GM12878 (cell line): ENCODE measurements around the gene NAGK. TPM values are rescaled to one million over a fixed set of nuclear protein-coding genes. Genes with fewer than 3 reads are reported as not detected.

Experiments used
- ATAC-seq: fragments of 200-7000 bp; cut with Tn5 transposase; 3 replicates; pipeline ENCODE4 v1.9.1; 2020; ENCODE audit warnings: mild to moderate bottlenecking, moderate library complexity
- BruUV-seq: library from RNA; stranded (reverse); fragments of 400-500 nt; replicated peaks from 2 replicates; lab custom pipeline; 2021; lab: Mats Ljungman, UMichigan
- CTCF ChIA-PET: fragments of 300-600 bp; sonication (Branson Sonifier 250); formaldehyde crosslinking; extraction: SDS; loops from one replicate; lab custom pipeline; 2021; ENCODE audit warnings: inconsistent platforms; lab: Yijun Ruan, JAX
- POLR2A ChIA-PET: fragments of 350-600 bp; formaldehyde crosslinking; extraction: SDS; loops from one replicate; lab custom pipeline; 2021; ENCODE audit warnings: inconsistent platforms; lab: Charles Lee
- RAD21 ChIA-PET: fragments of 300-600 bp; sonication (Branson Sonifier 250); formaldehyde crosslinking; loops from one replicate; lab custom pipeline; 2023; ENCODE audit warnings: antibody characterized with exemption; ENCODE audit not compliant: unreplicated experiment; lab: Charles Lee
- SMC1A ChIA-PET: fragments of 300-600 bp; sonication (Branson Sonifier 250); formaldehyde crosslinking; loops from one replicate; lab custom pipeline; 2023; ENCODE audit not compliant: unreplicated experiment, uncharacterized antibody; lab: Charles Lee
- DNase-seq: peaks from one replicate; pipeline ENCODE4 v3.0.0-alpha.2; 2011; ENCODE audit warnings: low read depth, low spot score
- FAIRE-seq: peaks from 3 replicates; lab custom pipeline; 2011; peaks lifted over from hg19 to GRCh38; lab: Jason Lieb, UNC
- H2AFZ ChIP-seq: 2 replicates; pipeline ENCODE4 v1.6.0; 2011; ENCODE audit warnings: low read depth, low read length, control low read depth; ENCODE audit not compliant: control insufficient read depth
- H3K27ac ChIP-seq: 2 replicates; pipeline ENCODE4 v1.5.1; 2011; ENCODE audit warnings: control low read depth; ENCODE audit not compliant: control insufficient read depth, insufficient read depth
- H3K27me3 ChIP-seq, 2 experiments: replicated peaks in 1 of 2; 2 replicates each; pipeline versions ENCODE4 v1.6.0 to v1.6.1; 2011; ENCODE audit warnings: low read length in 1 of 2; ENCODE audit not compliant: control insufficient read depth in 2 of 2, insufficient read depth in 2 of 2
- H3K36me3 ChIP-seq, 2 experiments: 2 replicates each; pipeline ENCODE4 v1.5.1; 2011; ENCODE audit warnings: low read length in 1 of 2; ENCODE audit not compliant: control insufficient read depth in 2 of 2, insufficient read depth in 2 of 2
- H3K4me1 ChIP-seq: 2 replicates; pipeline ENCODE4 v1.6.1; 2011; ENCODE audit warnings: mild to moderate bottlenecking, low read length, moderate library complexity, mixed read lengths; ENCODE audit not compliant: control insufficient read depth, insufficient read depth
- H3K4me2 ChIP-seq: 2 replicates; pipeline ENCODE4 v1.6.0; 2011; ENCODE audit warnings: control low read depth; ENCODE audit not compliant: control insufficient read depth, insufficient read depth
- H3K4me3 ChIP-seq: fragments of 200-600 bp; sonication (generic); 2 replicates; pipeline ENCODE4 v1.5.1; 2016
- H3K79me2 ChIP-seq: 2 replicates; pipeline ENCODE4 v1.6.0; 2011; ENCODE audit warnings: low read length; ENCODE audit not compliant: control insufficient read depth, insufficient read depth
- H3K9ac ChIP-seq: 2 replicates; pipeline ENCODE4 v1.8.0; 2011; ENCODE audit warnings: low read length, control low read depth, mixed read lengths; ENCODE audit not compliant: control insufficient read depth, insufficient read depth
- H3K9me3 ChIP-seq: replicated peaks from 3 replicates; pipeline ENCODE4 v1.5.1; 2011; ENCODE audit warnings: mild to moderate bottlenecking, low read length; ENCODE audit not compliant: control insufficient read depth, insufficient read depth
- H4K20me1 ChIP-seq: 2 replicates; pipeline ENCODE4 v1.6.0; 2011; ENCODE audit not compliant: control insufficient read depth, insufficient read depth
- CBX3 ChIP-seq: fragments of 200-600 bp; sonication (generic); IDR thresholded peaks from 2 replicates; pipeline ENCODE4 v1.6.1; 2016; ENCODE audit warnings: low read depth, borderline replicate concordance
- CREM ChIP-seq: IDR thresholded peaks from 2 replicates; pipeline ENCODE4 v1.6.1; 2014; ENCODE audit warnings: antibody characterized with exemption, low read depth
- DPF2 ChIP-seq: fragments of 450-650 bp; IDR thresholded peaks from 2 replicates; pipeline ENCODE4 v1.6.1; 2017; ENCODE audit warnings: mild to moderate bottlenecking
- RBBP5 ChIP-seq: fragments of 200-600 bp; sonication (generic); conservative IDR thresholded peaks from 2 replicates; pipeline ENCODE4 v1.6.1; 2016
- SPI1 ChIP-seq: IDR thresholded peaks from 2 replicates; pipeline ENCODE4 v1.6.1; 2011; ENCODE audit warnings: low read depth, mild to moderate bottlenecking, low read length, moderate library complexity, borderline replicate concordance; ENCODE audit not compliant: insufficient read depth
- SREBF1 ChIP-seq: IDR thresholded peaks from 2 replicates; pipeline ENCODE4 v1.6.1; 2012; ENCODE audit warnings: mild to moderate bottlenecking, low read length
- TARDBP ChIP-seq: IDR thresholded peaks from 2 replicates; pipeline ENCODE4 v1.6.1; 2016; ENCODE audit warnings: borderline replicate concordance
- ZSCAN29 ChIP-seq: fragments of 450-650 bp; IDR thresholded peaks from 2 replicates; pipeline ENCODE4 v1.6.1; 2017; ENCODE audit warnings: mild to moderate bottlenecking, moderate library complexity
- ZZZ3 ChIP-seq: IDR thresholded peaks from 2 replicates; pipeline ENCODE4 v1.6.1; 2011; ENCODE audit warnings: low read depth; ENCODE audit not compliant: control insufficient read depth, insufficient read length
- WGBS: methylation state at CpG from one replicate; pipeline ENCODE4 v1.1.6; 2016; ENCODE audit warnings: low lambda C conversion rate; ENCODE audit not compliant: insufficient replicate concordance, insufficient coverage; ENCODE audit errors: missing lambda C conversion rate; 5-methylcytosine and 5-hydroxymethylcytosine counted together
- in situ Hi-C: fragments of 300-500 bp; cut with MboI; formaldehyde crosslinking; loops from 9 replicates; pipeline ENCODE4 v1.14.3; 2018; ENCODE audit warnings: mixed read lengths
- intact Hi-C: fragments of 100-400 bp; cut with micrococcal nuclease; formaldehyde crosslinking; loops from one replicate; pipeline ENCODE4 v1.14.2; 2022; ENCODE audit not compliant: unreplicated experiment
- polyA plus RNA-seq, 11 experiments: library from polyadenylated mRNA; depleted of rRNA in 4 of 11; unstranded in 6 of 11; stranded (reverse) in 5 of 11; fragments of >200 nt; fragmentation: Nextera tagmentation in 4 of 11; fragmentation: Illumina TruSeq in 1 of 11; extraction: Ambion mirVana in 4 of 11; extraction: Trizol in 1 of 11; gene quantifications; 1 replicate in 1 of 11; 2 replicates in 10 of 11; pipeline versions ENCODE4 v1.2.1 to v1.2.3, GENCODE V29; 2011 to 2016; ENCODE audit warnings: inconsistent platforms in 2 of 11, missing spikeins in 2 of 11, low read depth in 1 of 11
- total RNA-seq, 4 experiments: library from RNA; depleted of rRNA in 3 of 4; stranded (reverse); fragments of >200 nt in 3 of 4; fragmentation: Illumina TruSeq in 1 of 4; extraction: Trizol in 1 of 4; gene quantifications; 2 replicates each; pipeline versions ENCODE4 v1.2.1 to v1.2.3, GENCODE V29; 2013 to 2021
- TF ChIP-seq, protein P1 (sequence below): fragments of 450-650 bp; formaldehyde crosslinking; IDR thresholded peaks from 2 replicates; pipeline ENCODE4 v1.5.0; 2022; ENCODE audit warnings: mild to moderate bottlenecking, missing genetic modification characterization
- TF ChIP-seq, protein P2 (sequence below): fragments of 450-650 bp; IDR thresholded peaks from 2 replicates; pipeline ENCODE4 v1.6.1; 2017; ENCODE audit warnings: antibody characterized with exemption, mild to moderate bottlenecking, moderate library complexity
- TF ChIP-seq, protein P3 (sequence below): IDR thresholded peaks from 2 replicates; pipeline ENCODE4 v1.6.1; 2011; ENCODE audit warnings: borderline replicate concordance, low read depth, mild to moderate bottlenecking, moderate library complexity, mixed read lengths, low read length; ENCODE audit not compliant: insufficient read depth; ENCODE audit errors: extremely low read length

NAGK gene
- total and polyA plus RNA-seq, 10 of the 15 experiments (the other 5 are each of a cell fraction or from before 2014, with no cell fraction given) = 67.7 to 137 (median 115) TPM

DNA sequence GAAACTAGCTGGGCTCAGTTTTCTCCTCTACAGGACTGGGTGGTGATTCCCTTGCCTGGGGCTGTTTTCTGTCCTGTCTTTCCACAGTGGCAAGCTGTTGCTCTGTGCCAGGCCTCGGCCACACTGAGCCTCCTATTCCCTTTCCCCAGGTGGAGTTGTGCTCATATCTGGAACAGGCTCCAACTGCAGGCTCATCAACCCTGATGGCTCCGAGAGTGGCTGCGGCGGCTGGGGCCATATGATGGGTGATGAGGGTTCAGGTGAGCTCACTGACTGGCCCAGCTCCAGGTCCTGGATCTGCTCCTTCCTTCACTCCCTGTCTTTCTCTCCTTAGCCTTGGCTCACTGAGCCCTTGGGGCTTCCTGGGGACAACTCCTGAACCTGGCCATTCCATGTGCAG, 4.0 kb downstream of the NAGK start (continued):
- TF ChIP-seq, protein P1, sequence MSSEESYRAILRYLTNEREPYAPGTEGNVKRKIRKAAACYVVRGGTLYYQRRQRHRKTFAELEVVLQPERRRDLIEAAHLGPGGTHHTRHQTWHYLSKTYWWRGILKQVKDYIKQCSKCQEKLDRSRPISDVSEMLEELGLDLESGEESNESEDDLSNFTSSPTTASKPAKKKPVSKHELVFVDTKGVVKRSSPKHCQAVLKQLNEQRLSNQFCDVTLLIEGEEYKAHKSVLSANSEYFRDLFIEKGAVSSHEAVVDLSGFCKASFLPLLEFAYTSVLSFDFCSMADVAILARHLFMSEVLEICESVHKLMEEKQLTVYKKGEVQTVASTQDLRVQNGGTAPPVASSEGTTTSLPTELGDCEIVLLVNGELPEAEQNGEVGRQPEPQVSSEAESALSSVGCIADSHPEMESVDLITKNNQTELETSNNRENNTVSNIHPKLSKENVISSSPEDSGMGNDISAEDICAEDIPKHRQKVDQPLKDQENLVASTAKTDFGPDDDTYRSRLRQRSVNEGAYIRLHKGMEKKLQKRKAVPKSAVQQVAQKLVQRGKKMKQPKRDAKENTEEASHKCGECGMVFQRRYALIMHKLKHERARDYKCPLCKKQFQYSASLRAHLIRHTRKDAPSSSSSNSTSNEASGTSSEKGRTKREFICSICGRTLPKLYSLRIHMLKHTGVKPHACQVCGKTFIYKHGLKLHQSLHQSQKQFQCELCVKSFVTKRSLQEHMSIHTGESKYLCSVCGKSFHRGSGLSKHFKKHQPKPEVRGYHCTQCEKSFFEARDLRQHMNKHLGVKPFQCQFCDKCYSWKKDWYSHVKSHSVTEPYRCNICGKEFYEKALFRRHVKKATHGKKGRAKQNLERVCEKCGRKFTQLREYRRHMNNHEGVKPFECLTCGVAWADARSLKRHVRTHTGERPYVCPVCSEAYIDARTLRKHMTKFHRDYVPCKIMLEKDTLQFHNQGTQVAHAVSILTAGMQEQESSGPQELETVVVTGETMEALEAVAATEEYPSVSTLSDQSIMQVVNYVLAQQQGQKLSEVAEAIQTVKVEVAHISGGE = 0 out of 2 replicates have a peak, but pooled peaks have one; percentile 5

DNA sequence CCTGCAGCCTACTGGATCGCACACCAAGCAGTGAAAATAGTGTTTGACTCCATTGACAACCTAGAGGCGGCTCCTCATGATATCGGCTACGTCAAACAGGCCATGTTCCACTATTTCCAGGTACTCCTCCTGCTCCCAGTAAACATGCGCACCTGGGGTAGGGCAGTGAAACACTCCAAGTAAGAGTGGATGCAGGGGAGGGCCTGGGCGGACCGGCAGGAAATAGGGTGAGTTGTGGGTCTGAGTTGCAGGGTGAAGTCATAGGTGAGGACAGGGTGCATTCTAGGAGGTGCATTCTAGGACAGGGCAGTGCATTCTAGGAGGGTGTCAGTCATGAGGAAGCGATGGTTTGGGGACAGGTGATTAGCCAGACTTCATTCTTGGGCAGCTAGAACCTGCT, 5.0 kb downstream of the NAGK start:
- WGBS = 97% methylated on average over 8 of the region's 8 CpGs
- H4K20me1 ChIP-seq = no peaks in the 10 kb centered on the region
- no peak overlapping the region; the same call in 1 of the 2 replicates for H3K4me3 ChIP-seq
- peak overlapping the region; percentile 95 for H3K27ac ChIP-seq
- no peaks in the 10 kb centered on the region for H3K9me3 ChIP-seq
- SMC1A ChIA-PET = no interaction called here
- no peak overlapping the region for H3K9ac ChIP-seq
- H3K79me2 ChIP-seq = peaks cover 52% of the 10 kb centered on the region
- H3K4me2 ChIP-seq = peak overlapping the region; percentile 59
- RAD21 ChIA-PET = no interaction called here
- POLR2A ChIA-PET = interaction anchor here (1.3 kb wide), 1 partner anchor 8 kb away, joined by 5 read pairs; no protein-coding TSS in a partner anchor
- DNase-seq (no peak), ATAC-seq (no peak), FAIRE-seq (no peak)
- H2AFZ ChIP-seq = no peak overlapping the region
- peaks cover 29% of the 10 kb centered on the region for H3K4me1 ChIP-seq
- no peaks in the 10 kb centered on the region for H3K27me3 ChIP-seq
- CTCF ChIA-PET = interaction anchor here (4.6 kb wide), 1 partner anchor 8 kb away, joined by 36 read pairs; no protein-coding TSS in a partner anchor
- peaks cover 19 to 34% of the 10 kb centered on the region in 2 experiments for H3K36me3 ChIP-seq
- TF ChIP-seq SPI1 (no peak), ZZZ3 (no peak), RBBP5 (no peak), SREBF1 (no peak), CREM (no peak), ZSCAN29 (no peak), CBX3 (no peak), DPF2 (no peak), TARDBP (no peak)
- TF ChIP-seq, protein P2, sequence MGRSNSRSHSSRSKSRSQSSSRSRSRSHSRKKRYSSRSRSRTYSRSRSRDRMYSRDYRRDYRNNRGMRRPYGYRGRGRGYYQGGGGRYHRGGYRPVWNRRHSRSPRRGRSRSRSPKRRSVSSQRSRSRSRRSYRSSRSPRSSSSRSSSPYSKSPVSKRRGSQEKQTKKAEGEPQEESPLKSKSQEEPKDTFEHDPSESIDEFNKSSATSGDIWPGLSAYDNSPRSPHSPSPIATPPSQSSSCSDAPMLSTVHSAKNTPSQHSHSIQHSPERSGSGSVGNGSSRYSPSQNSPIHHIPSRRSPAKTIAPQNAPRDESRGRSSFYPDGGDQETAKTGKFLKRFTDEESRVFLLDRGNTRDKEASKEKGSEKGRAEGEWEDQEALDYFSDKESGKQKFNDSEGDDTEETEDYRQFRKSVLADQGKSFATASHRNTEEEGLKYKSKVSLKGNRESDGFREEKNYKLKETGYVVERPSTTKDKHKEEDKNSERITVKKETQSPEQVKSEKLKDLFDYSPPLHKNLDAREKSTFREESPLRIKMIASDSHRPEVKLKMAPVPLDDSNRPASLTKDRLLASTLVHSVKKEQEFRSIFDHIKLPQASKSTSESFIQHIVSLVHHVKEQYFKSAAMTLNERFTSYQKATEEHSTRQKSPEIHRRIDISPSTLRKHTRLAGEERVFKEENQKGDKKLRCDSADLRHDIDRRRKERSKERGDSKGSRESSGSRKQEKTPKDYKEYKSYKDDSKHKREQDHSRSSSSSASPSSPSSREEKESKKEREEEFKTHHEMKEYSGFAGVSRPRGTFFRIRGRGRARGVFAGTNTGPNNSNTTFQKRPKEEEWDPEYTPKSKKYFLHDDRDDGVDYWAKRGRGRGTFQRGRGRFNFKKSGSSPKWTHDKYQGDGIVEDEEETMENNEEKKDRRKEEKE = no peak
- TF ChIP-seq, protein P3, sequence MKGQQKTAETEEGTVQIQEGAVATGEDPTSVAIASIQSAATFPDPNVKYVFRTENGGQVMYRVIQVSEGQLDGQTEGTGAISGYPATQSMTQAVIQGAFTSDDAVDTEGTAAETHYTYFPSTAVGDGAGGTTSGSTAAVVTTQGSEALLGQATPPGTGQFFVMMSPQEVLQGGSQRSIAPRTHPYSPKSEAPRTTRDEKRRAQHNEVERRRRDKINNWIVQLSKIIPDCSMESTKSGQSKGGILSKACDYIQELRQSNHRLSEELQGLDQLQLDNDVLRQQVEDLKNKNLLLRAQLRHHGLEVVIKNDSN = no peak
- intact Hi-C loops = loop anchor here (2.0 kb wide), 1 partner anchor 57 kb away; the partner anchor contains the start of genes MCEE and MPHOSPH10
- no TSS peak for BruUV-seq
- in situ Hi-C loops = no loop called here
